HEK293 (cell line): ENCODE results near the gene RNF223.
A peak's percentile ranks its signal among the peaks of the same experiment; 100 is the strongest.

Experiments used
- CTCF ChIA-PET: fragments of 350-600 bp; formaldehyde crosslinking; extraction: SDS; loops from one replicate; lab custom pipeline; 2021; ENCODE audit warnings: antibody characterized with exemption; lab: Yijun Ruan, JAX
- POLR2A ChIA-PET: fragments of 300-600 bp; formaldehyde crosslinking; extraction: SDS; loops from one replicate; lab custom pipeline; 2020; ENCODE audit warnings: antibody characterized with exemption, inconsistent platforms; lab: Yijun Ruan, JAX
- H3K27ac ChIP-seq: fragments of 200-500 bp; sonication (Bioruptor generic); 2 replicates; pipeline ENCODE4 v1.5.1; 2014; ENCODE audit warnings: low read depth, low read length, control low read depth, inconsistent platforms; ENCODE audit errors: extremely low read depth
- H3K36me3 ChIP-seq, 2 experiments: fragments of 200-500 bp in 1 of 2; sonication (Bioruptor generic) in 1 of 2; 1 replicate in 1 of 2; 2 replicates in 1 of 2; pipeline ENCODE4 v1.5.1; 2014 to 2017; ENCODE audit warnings: inconsistent platforms in 2 of 2, low read length in 2 of 2; ENCODE audit not compliant: control insufficient read depth in 2 of 2, insufficient read depth in 1 of 2
- H3K4me1 ChIP-seq: fragments of 200-500 bp; sonication (Bioruptor generic); 2 replicates; pipeline ENCODE4 v1.5.1; 2014; ENCODE audit warnings: mild to moderate bottlenecking, low read length, inconsistent platforms; ENCODE audit not compliant: control insufficient read depth, insufficient read depth
- H3K4me3 ChIP-seq: 2 replicates; pipeline ENCODE4 v1.5.1; 2011; ENCODE audit warnings: low read depth, mild to moderate bottlenecking, control low read depth, low read length, moderate library complexity
- H3K9me3 ChIP-seq: fragments of 200-500 bp; sonication (Bioruptor generic); 2 replicates; pipeline ENCODE4 v1.5.1; 2014; ENCODE audit warnings: low read depth, low read length, inconsistent platforms; ENCODE audit not compliant: control insufficient read depth, insufficient read depth
- AEBP2 ChIP-seq: fragments of 450-650 bp; formaldehyde crosslinking; IDR thresholded peaks from 2 replicates; pipeline ENCODE4 v1.5.1; 2016; ENCODE audit warnings: missing biosample characterization, missing genetic modification characterization, borderline replicate concordance
- ELK4 ChIP-seq: IDR thresholded peaks from 2 replicates; pipeline ENCODE4 v1.6.1; 2011; ENCODE audit warnings: mild to moderate bottlenecking, low read depth, low read length, borderline replicate concordance
- GLIS1 ChIP-seq: fragments of 450-650 bp; formaldehyde crosslinking; IDR thresholded peaks from 2 replicates; pipeline ENCODE4 v1.5.1; 2016; ENCODE audit warnings: missing biosample characterization, missing genetic modification characterization
- HOXA7 ChIP-seq: sonication (generic); formaldehyde crosslinking; IDR thresholded peaks from 2 replicates; pipeline ENCODE4 v1.8.1; 2022; ENCODE audit warnings: missing genetic modification reagents, borderline replicate concordance
- SCRT2 ChIP-seq: fragments of 450-650 bp; formaldehyde crosslinking; IDR thresholded peaks from 2 replicates; pipeline ENCODE4 v1.5.1; 2016; ENCODE audit warnings: missing biosample characterization, missing genetic modification characterization
- SP3 ChIP-seq: fragments of 450-650 bp; formaldehyde crosslinking; IDR thresholded peaks from 2 replicates; pipeline ENCODE4 v1.5.1; 2016; ENCODE audit warnings: missing biosample characterization, missing genetic modification characterization
- TCF7L2 ChIP-seq: IDR thresholded peaks from 2 replicates; pipeline ENCODE4 v1.6.1; 2011; ENCODE audit warnings: low read depth, mild to moderate bottlenecking, inconsistent platforms, low read length, moderate library complexity, borderline replicate concordance
- ZBTB17 ChIP-seq: fragments of 450-650 bp; formaldehyde crosslinking; IDR thresholded peaks from 2 replicates; pipeline ENCODE4 v1.5.1; 2016; ENCODE audit warnings: missing biosample characterization, missing genetic modification characterization
- ZBTB20 ChIP-seq: fragments of 450-650 bp; formaldehyde crosslinking; IDR thresholded peaks from 2 replicates; pipeline ENCODE4 v1.5.1; 2016; ENCODE audit warnings: missing biosample characterization, missing genetic modification characterization
- ZBTB8A ChIP-seq: fragments of 450-650 bp; formaldehyde crosslinking; IDR thresholded peaks from 2 replicates; pipeline ENCODE4 v1.5.1; 2016; ENCODE audit warnings: missing biosample characterization, missing genetic modification characterization
- ZIC2 ChIP-seq: fragments of 450-650 bp; formaldehyde crosslinking; IDR thresholded peaks from 2 replicates; pipeline ENCODE4 v1.5.1; 2016; ENCODE audit warnings: missing biosample characterization, missing genetic modification characterization
- ZNF146 ChIP-seq: fragments of 450-650 bp; formaldehyde crosslinking; IDR thresholded peaks from 2 replicates; pipeline ENCODE4 v1.5.1; 2016; ENCODE audit warnings: missing biosample characterization, missing genetic modification characterization
- ZNF157 ChIP-seq: fragments of 450-650 bp; formaldehyde crosslinking; IDR thresholded peaks from 2 replicates; pipeline ENCODE4 v1.5.1; 2016; ENCODE audit warnings: missing biosample characterization, missing genetic modification characterization
- ZNF175 ChIP-seq: fragments of 450-650 bp; formaldehyde crosslinking; IDR thresholded peaks from 2 replicates; pipeline ENCODE4 v1.5.1; 2016; ENCODE audit warnings: missing biosample characterization, missing genetic modification characterization
- ZNF19 ChIP-seq: fragments of 450-650 bp; formaldehyde crosslinking; IDR thresholded peaks from 2 replicates; pipeline ENCODE4; 2016; ENCODE audit warnings: missing biosample characterization, missing genetic modification characterization, low read depth
- ZNF202 ChIP-seq: fragments of 450-650 bp; formaldehyde crosslinking; IDR thresholded peaks from 2 replicates; pipeline ENCODE4 v1.5.1; 2016; ENCODE audit warnings: missing biosample characterization, missing genetic modification characterization, borderline replicate concordance
- ZNF214 ChIP-seq: fragments of 450-650 bp; formaldehyde crosslinking; IDR thresholded peaks from 2 replicates; pipeline ENCODE4 v1.5.1; 2017; ENCODE audit warnings: missing biosample characterization, mild to moderate bottlenecking, missing genetic modification characterization, borderline replicate concordance
- ZNF221 ChIP-seq: fragments of 450-650 bp; formaldehyde crosslinking; IDR thresholded peaks from 2 replicates; pipeline ENCODE4 v1.5.1; 2017; ENCODE audit warnings: missing biosample characterization, missing genetic modification characterization, borderline replicate concordance
- ZNF248 ChIP-seq: fragments of 450-650 bp; formaldehyde crosslinking; IDR thresholded peaks from 2 replicates; pipeline ENCODE4 v1.5.1; 2017; ENCODE audit warnings: missing biosample characterization, missing genetic modification characterization
- ZNF26 ChIP-seq: fragments of 450-650 bp; formaldehyde crosslinking; IDR thresholded peaks from 2 replicates; pipeline ENCODE4 v1.5.1; 2016; ENCODE audit warnings: missing biosample characterization, missing genetic modification characterization
- ZNF274 ChIP-seq, 2 experiments: fragments of 200-500 bp in 1 of 2; fragments of 450-650 bp in 1 of 2; sonication (Bioruptor generic) in 1 of 2; formaldehyde crosslinking in 1 of 2; IDR thresholded peaks; 2 replicates each; pipeline versions ENCODE4 v1.5.1 to v1.6.1; 2014 to 2016; ENCODE audit warnings: borderline replicate concordance in 1 of 2, inconsistent platforms in 1 of 2, low read length in 1 of 2, missing biosample characterization in 1 of 2, missing genetic modification characterization in 1 of 2
- ZNF302 ChIP-seq: fragments of 450-650 bp; formaldehyde crosslinking; IDR thresholded peaks from 2 replicates; pipeline ENCODE4 v1.5.1; 2016; ENCODE audit warnings: missing biosample characterization, missing genetic modification characterization, low read depth
- ZNF324 ChIP-seq: fragments of 450-650 bp; formaldehyde crosslinking; IDR thresholded peaks from 2 replicates; pipeline ENCODE4 v1.5.1; 2016; ENCODE audit warnings: missing biosample characterization, missing genetic modification characterization
- ZNF335 ChIP-seq: fragments of 450-650 bp; formaldehyde crosslinking; conservative IDR thresholded peaks from 2 replicates; pipeline ENCODE4 v1.5.1; 2016; ENCODE audit warnings: missing biosample characterization, missing genetic modification characterization
- ZNF398 ChIP-seq: fragments of 450-650 bp; formaldehyde crosslinking; IDR thresholded peaks from 2 replicates; pipeline ENCODE4 v1.5.1; 2017; ENCODE audit warnings: missing biosample characterization, missing genetic modification characterization
- ZNF501 ChIP-seq: fragments of 450-650 bp; formaldehyde crosslinking; IDR thresholded peaks from 2 replicates; pipeline ENCODE4 v1.5.1; 2016; ENCODE audit warnings: missing biosample characterization, missing genetic modification characterization
- ZNF510 ChIP-seq: fragments of 450-650 bp; formaldehyde crosslinking; IDR thresholded peaks from 2 replicates; pipeline ENCODE4 v1.5.1; 2018; ENCODE audit warnings: mild to moderate bottlenecking, missing genetic modification characterization, missing biosample characterization; ENCODE audit not compliant: insufficient replicate concordance
- ZNF660 ChIP-seq: fragments of 450-650 bp; IDR thresholded peaks from 2 replicates; pipeline ENCODE4 v1.5.1; 2018; ENCODE audit warnings: missing biosample characterization, mild to moderate bottlenecking, missing genetic modification characterization
- ZNF707 ChIP-seq: fragments of 450-650 bp; formaldehyde crosslinking; IDR thresholded peaks from 2 replicates; pipeline ENCODE4 v1.5.1; 2016; ENCODE audit warnings: missing biosample characterization, missing genetic modification characterization
- ZNF777 ChIP-seq: fragments of 450-650 bp; formaldehyde crosslinking; IDR thresholded peaks from 2 replicates; pipeline ENCODE4 v1.5.1; 2017; ENCODE audit warnings: missing biosample characterization, missing genetic modification characterization, borderline replicate concordance
- ZNF791 ChIP-seq: fragments of 450-650 bp; formaldehyde crosslinking; IDR thresholded peaks from 2 replicates; pipeline ENCODE4 v1.5.1; 2016; ENCODE audit warnings: missing biosample characterization, missing genetic modification characterization
- ZSCAN30 ChIP-seq: fragments of 450-650 bp; IDR thresholded peaks from 2 replicates; pipeline ENCODE4 v1.5.1; 2018; ENCODE audit warnings: missing biosample characterization, mild to moderate bottlenecking, missing genetic modification characterization, moderate library complexity

The RNF223 gene

GRCh38 chr1:1059494-1060280 is 14.4 kb downstream of the RNF223 start:
- Histone ChIP-seq H3K4me1 (0 out of 2 replicates have a peak, but pooled peaks cover 5% of the 10 kb centered on the region), H3K4me3 (peak overlapping the region; percentile 45), H3K27ac (no peak overlapping the region; the same call in 1 of the 2 replicates), H3K9me3 (no peaks in the 10 kb centered on the region), H3K36me3 (peaks cover 0 to 10% of the 10 kb centered on the region in 2 experiments; a peak in 1 of 3 replicates)
- ChIA-PET POLR2A (interaction anchor here (0.7 to 1.5 kb wide), 6 partner anchors 10 to 90 kb away, joined by 3 to 8 read pairs (median 3); partner anchors contain the start of gene AGRN), CTCF (interaction anchor here (0.5 to 3.6 kb wide), 6 partner anchors 12 to 155 kb away, joined by 3 to 10 read pairs (median 4); no protein-coding TSS in a partner anchor)
- TF ChIP-seq ZNF791 (tag by site-specific recombination) (no peak), ZNF777 (tag by site-specific recombination) (peak; percentile 73; the same call in 1 of the 2 replicates), ZBTB8A (tag by site-specific recombination) (no peak), ZNF214 (no peak), TCF7L2 (no peak), ZNF175 (no peak), ZBTB20 (no peak), ZNF248 (tag by site-specific recombination) (no peak), ZBTB17 (tag by site-specific recombination) (no peak), ZNF26 (tag by site-specific recombination) (no peak), ZNF274 (IDR thresholded peaks at IDR 0.05; ENCODE audit: low read length) (no peak), ZNF274 (tag by site-specific recombination; IDR thresholded peaks at IDR 0.05; ENCODE audit: borderline replicate concordance) (no peak), SP3 (tag by site-specific recombination) (peak; percentile 81), ZNF707 (no peak), ZNF202 (tag by site-specific recombination) (no peak), ZSCAN30 (tag by site-specific recombination) (0 out of 2 replicates have a peak, but pooled peaks have one; percentile 10), HOXA7 (CRISPR knock-in tag) (no peak), ELK4 (no peak), ZNF221 (tag by site-specific recombination) (no peak), SCRT2 (tag by site-specific recombination) (peak; percentile 34; the same call in 1 of the 2 replicates), GLIS1 (tag by site-specific recombination) (peak; percentile 35; the same call in 1 of the 2 replicates), ZIC2 (peak; percentile 32; the same call in 1 of the 2 replicates), ZNF398 (tag by site-specific recombination) (no peak), ZNF302 (tag by site-specific recombination) (no peak), ZNF660 (no peak; the same call in 1 of the 2 replicates), ZNF157 (tag by site-specific recombination) (no peak), ZNF335 (tag by site-specific recombination) (peak; percentile 69), ZNF501 (no peak), ZNF324 (no peak), ZNF146 (tag by site-specific recombination) (no peak; the same call in 1 of the 2 replicates), ZNF510 (tag by site-specific recombination) (no peak), ZNF19 (no peak), AEBP2 (no peak)
